Loucy (cell line): Measurements from ENCODE around the gene ABLIM1.

Experiments
- H2AFZ ChIP-seq: fragments of 200-600 bp; sonication (generic); 2 replicates; pipeline ENCODE4 v1.6.0; 2016; ENCODE audit warnings: antibody characterized with exemption, mild to moderate bottlenecking, low read length, moderate library complexity
- H3F3A ChIP-seq: fragments of 200-600 bp; 2 replicates; pipeline ENCODE4 v1.6.0; 2016; ENCODE audit warnings: antibody characterized with exemption, low read depth, mild to moderate bottlenecking
- H3K27me3 ChIP-seq: fragments of 200-600 bp; sonication (generic); 2 replicates; pipeline ENCODE4 v1.6.1; 2014; ENCODE audit warnings: low read length, mild to moderate bottlenecking; ENCODE audit not compliant: insufficient read depth, poor library complexity, severe bottlenecking
- H3K36me3 ChIP-seq: fragments of 200-600 bp; sonication (generic); 2 replicates; pipeline ENCODE4 v1.6.1; 2016; ENCODE audit warnings: low read length; ENCODE audit not compliant: insufficient read depth
- H3K4me1 ChIP-seq: fragments of 200-600 bp; sonication (generic); 2 replicates; pipeline ENCODE4 v1.5.1; 2014; ENCODE audit warnings: low read length, mild to moderate bottlenecking; ENCODE audit not compliant: insufficient read depth, poor library complexity, severe bottlenecking
- H3K4me2 ChIP-seq: fragments of 200-600 bp; sonication (generic); 2 replicates; pipeline ENCODE4 v1.6.0; 2014; ENCODE audit warnings: antibody characterized with exemption, low read length, low read depth, mild to moderate bottlenecking; ENCODE audit not compliant: poor library complexity, severe bottlenecking
- H3K4me3 ChIP-seq: fragments of 200-600 bp; sonication (generic); 2 replicates; pipeline ENCODE4 v1.5.1; 2014; ENCODE audit warnings: low read length, mild to moderate bottlenecking, mixed read lengths; ENCODE audit not compliant: poor library complexity, severe bottlenecking
- H3K79me2 ChIP-seq: fragments of 200-600 bp; sonication (generic); 2 replicates; pipeline ENCODE4 v1.6.1; 2014; ENCODE audit warnings: low read length; ENCODE audit not compliant: insufficient read depth
- H3K9ac ChIP-seq: fragments of 200-600 bp; sonication (generic); 2 replicates; pipeline ENCODE4 v1.6.0; 2014; ENCODE audit warnings: mild to moderate bottlenecking, low read depth, low read length, moderate library complexity; ENCODE audit not compliant: poor library complexity, severe bottlenecking
- H3K9me2 ChIP-seq: fragments of 200-600 bp; sonication (generic); replicated peaks from 2 replicates; pipeline ENCODE4 v1.6.1; 2016; ENCODE audit warnings: low read depth, low read length, mixed read lengths
- H3K9me3 ChIP-seq: fragments of 200-600 bp; sonication (generic); 2 replicates; pipeline ENCODE4 v1.6.1; 2014; ENCODE audit warnings: mild to moderate bottlenecking, antibody characterized with exemption, low read length, low read depth; ENCODE audit not compliant: insufficient read depth
- H4K20me1 ChIP-seq: fragments of 200-600 bp; sonication (generic); 2 replicates; pipeline ENCODE4 v1.6.0; 2014; ENCODE audit warnings: antibody characterized with exemption, low read length, mild to moderate bottlenecking; ENCODE audit not compliant: insufficient read depth, poor library complexity, severe bottlenecking
- CTCF ChIP-seq: fragments of 200-600 bp; sonication (generic); conservative IDR thresholded peaks from 2 replicates; pipeline ENCODE4 v1.5.1; 2014; ENCODE audit warnings: mild to moderate bottlenecking, antibody characterized with exemption, low read length
- EZH2phosphoT487 ChIP-seq: fragments of 200-600 bp; IDR thresholded peaks from 2 replicates; pipeline ENCODE4 v1.6.1; 2018; ENCODE audit warnings: antibody characterized with exemption, mild to moderate bottlenecking, moderate library complexity, borderline replicate concordance

The ABLIM1 gene

GRCh38 chr10:114658175-114658574 lies at the start of gene ABLIM1:
Gene ABLIM1 (minus strand): TSS chr10:114658275. CDS start chr10:114658200, 75 bp downstream.
- Histone ChIP-seq H3K9ac (no peak within 1 kb of the TSS), H3K36me3 (peaks cover 55% of the 10 kb centered on the region; the same call in 1 of the 2 replicates), H3K4me2 (no peak within 1 kb of the TSS), H3K4me3 (no peak within 1 kb of the TSS), H3K79me2 (peaks cover 57% of the 10 kb centered on the region), H2AFZ (no peak within 1 kb of the TSS), H4K20me1 (peaks cover 38% of the 10 kb centered on the region), H3K27me3 (no peaks in the 10 kb centered on the region), H3K9me3 (no peaks in the 10 kb centered on the region), H3K9me2 (no peaks in the 10 kb centered on the region), H3K4me1 (peaks cover 11% of the 10 kb centered on the region), H3F3A (no peaks in the 10 kb centered on the region)
- TF ChIP-seq CTCF = no peak
- TF ChIP-seq EZH2phosphoT487 = no peak

- Histone ChIP-seq H3K27me3 (no peaks in the 10 kb centered on the region), H3K9me2 (no peaks in the 10 kb centered on the region), H2AFZ (no peak overlapping the region), H3K4me2 (no peak overlapping the region), H3K36me3 (peaks cover 26% of the 10 kb centered on the region; the same call in 1 of the 2 replicates), H3K4me1 (no peaks in the 10 kb centered on the region), H3K9ac (no peak overlapping the region), H3K79me2 (peaks cover 90% of the 10 kb centered on the region), H4K20me1 (peaks cover 23% of the 10 kb centered on the region), H3K9me3 (no peaks in the 10 kb centered on the region), H3K4me3 (no peak overlapping the region), H3F3A (peaks cover 5% of the 10 kb centered on the region; the same call in 1 of the 2 replicates)
- TF ChIP-seq EZH2phosphoT487 (no peak), CTCF (no peak)
Observed at GRCh38 chr10:114706458-114707055, 48.5 kb upstream of the ABLIM1 start.

GRCh38 chr10:114704679-114705078 lies 46.6 kb upstream of the ABLIM1 start:
- peaks cover 23% of the 10 kb centered on the region; the same call in 1 of the 2 replicates for H3K36me3 ChIP-seq
- no peaks in the 10 kb centered on the region for H3K4me1 ChIP-seq
- H3K27me3 ChIP-seq = no peaks in the 10 kb centered on the region
- TF ChIP-seq EZH2phosphoT487 (no peak), CTCF (no peak)
- peaks cover 41% of the 10 kb centered on the region for H4K20me1 ChIP-seq
- peaks cover 90% of the 10 kb centered on the region for H3K79me2 ChIP-seq
- peaks cover 5% of the 10 kb centered on the region; the same call in 1 of the 2 replicates for H3F3A ChIP-seq
- H3K9ac ChIP-seq = no peak overlapping the region
- no peak overlapping the region for H2AFZ ChIP-seq
- no peak overlapping the region for H3K4me2 ChIP-seq
- H3K9me2 ChIP-seq = no peaks in the 10 kb centered on the region
- H3K4me3 ChIP-seq = no peak overlapping the region
- no peaks in the 10 kb centered on the region for H3K9me3 ChIP-seq
